Fibroblast of skin of left biceps (primary cell): ENCODE measurements around the gene ZNF207.
"Not testable (repeated sequence)": the region's sequence is repeated elsewhere in the genome, so short reads cannot be mapped to it uniquely, and the experiment has no call there.

Experiments
- DNase-seq, 2 experiments: peaks; one replicate each; pipeline ENCODE4 v3.0.0-alpha.2; 2013; ENCODE audit warnings: low read depth in 2 of 2

The ZNF207 gene

DNA sequence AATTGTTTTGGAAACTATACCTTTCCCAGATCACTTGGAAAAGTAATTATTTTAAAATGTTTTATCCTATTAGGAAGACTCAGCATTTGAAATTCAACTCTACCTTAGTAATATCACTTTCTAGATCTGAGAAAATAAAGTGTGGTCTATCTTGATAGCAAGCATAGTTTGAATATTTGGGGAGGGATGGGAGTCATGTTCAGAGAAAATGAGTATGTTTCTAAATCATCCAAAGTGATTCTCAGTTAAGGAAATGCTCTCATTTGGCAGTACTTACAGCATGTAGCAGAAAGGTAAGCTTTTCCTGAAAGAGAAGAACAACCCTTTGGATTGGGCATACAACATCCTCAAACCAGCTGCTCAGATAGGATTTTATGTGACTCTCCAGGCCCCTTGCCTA lies 14.9 kb upstream of the ZNF207 start:
- DNase-seq: no peak

- peak; percentile 51 to 57 for DNase-seq
These were observed 14.3 kb upstream of the ZNF207 start for GRCh38 chr17:32335687-32336086.

- DNase-seq: no peak
These were observed 8.7 kb upstream of the ZNF207 start for GRCh38 chr17:32341141-32341856.

DNA sequence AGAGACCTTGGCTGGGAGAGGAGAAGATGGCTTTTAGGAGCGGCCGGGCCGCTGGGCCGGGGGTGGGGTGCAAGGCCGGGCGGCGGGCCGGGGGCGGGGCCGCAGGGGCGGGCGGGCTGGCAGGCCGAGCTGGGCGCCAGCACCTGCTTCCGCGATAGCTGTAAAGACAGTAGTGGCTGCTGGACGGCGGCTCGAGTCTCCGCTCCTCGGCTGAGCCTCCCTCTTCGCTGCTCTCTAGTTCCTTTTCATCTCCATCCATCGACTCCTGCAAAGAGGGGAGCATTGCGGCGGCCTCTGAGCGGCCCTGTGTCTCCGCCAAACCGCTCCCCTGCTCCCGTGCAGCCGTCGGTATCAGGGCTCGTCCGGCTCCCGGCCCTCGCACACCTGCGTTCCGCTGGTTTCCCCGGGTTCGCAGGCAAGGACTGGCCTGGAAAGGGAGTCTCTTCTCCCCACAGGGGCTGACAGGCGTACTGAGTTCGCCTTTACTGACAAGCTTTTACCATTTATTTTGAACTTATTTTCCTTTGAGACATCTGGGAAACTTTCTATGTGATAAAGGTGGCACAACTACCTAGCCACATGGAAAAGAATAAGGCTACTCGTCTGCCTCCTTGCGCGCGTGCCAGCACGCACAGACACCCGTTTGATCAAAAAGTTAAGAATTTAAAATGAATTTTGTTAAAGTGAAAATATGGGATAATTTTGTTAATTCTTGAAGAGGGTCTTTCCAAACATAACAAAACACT lies 7.9 kb upstream of the ZNF207 start, which contains the start of gene C17orf75:
Gene C17orf75, minus strand, starts transcription at position 317 of the 746 bp plus-strand sequence. Its CDS starts 34 bp downstream, at position 283.
- DNase-seq: peak; percentile 37 to 48

DNA sequence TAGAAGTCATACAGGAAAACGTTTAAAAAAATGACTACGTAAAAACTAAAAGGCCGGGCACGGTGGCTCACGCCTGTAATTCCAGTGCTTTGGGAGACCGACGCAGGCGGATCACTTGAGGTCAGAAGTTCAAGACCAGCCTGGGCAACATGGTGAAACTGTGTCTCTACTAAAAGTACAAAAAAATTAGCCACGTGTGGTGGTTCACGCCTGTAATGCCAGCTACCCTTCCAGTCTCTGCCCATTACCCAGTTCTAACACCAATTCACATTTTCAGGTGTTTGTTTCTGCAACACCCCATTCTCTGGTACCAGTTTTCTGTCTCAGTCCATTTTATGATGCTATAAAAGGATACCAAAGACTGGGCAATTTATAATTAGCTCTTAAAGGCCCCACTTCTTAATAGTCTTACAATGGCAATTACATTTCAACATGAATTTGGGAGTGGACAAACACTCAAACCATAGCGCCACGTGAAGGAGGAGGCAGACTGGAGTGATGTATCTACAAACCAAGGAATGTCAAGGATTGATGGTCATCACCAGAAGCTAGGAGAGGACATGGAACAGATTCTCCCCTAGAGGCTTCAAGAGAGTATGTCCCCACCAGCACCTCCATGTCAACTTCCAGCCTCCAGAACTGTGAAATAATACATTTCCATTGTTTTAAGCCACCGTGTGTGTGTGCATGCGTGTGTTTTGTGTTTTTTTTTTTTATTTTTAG lies 7.2 kb upstream of the ZNF207 start:
- no peak for DNase-seq

GRCh38 chr17:32345951-32346600 lies 3.9 kb upstream of the ZNF207 start:
- no peak for DNase-seq

- DNase-seq: no peak
These were observed 1.5 kb upstream of the ZNF207 start for GRCh38 chr17:32348483-32348800.

DNA sequence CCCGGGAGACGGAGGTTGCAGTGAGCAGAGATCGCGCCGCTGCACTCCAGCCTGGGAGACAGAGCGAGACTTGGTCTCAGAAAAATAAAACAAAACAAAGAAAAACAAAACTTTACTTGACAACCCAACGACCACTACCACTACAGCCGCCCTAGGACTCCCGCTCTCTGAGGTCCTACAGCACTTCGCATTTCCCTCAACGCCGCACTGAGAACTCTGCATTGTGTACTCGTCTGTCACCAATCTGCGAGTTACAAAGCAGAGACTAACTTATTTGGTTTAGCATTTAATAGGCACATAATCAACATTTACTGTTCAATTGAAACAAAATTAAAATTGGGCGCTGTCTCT lies 479 bp upstream of the ZNF207 start:
- no peak for DNase-seq

DNA sequence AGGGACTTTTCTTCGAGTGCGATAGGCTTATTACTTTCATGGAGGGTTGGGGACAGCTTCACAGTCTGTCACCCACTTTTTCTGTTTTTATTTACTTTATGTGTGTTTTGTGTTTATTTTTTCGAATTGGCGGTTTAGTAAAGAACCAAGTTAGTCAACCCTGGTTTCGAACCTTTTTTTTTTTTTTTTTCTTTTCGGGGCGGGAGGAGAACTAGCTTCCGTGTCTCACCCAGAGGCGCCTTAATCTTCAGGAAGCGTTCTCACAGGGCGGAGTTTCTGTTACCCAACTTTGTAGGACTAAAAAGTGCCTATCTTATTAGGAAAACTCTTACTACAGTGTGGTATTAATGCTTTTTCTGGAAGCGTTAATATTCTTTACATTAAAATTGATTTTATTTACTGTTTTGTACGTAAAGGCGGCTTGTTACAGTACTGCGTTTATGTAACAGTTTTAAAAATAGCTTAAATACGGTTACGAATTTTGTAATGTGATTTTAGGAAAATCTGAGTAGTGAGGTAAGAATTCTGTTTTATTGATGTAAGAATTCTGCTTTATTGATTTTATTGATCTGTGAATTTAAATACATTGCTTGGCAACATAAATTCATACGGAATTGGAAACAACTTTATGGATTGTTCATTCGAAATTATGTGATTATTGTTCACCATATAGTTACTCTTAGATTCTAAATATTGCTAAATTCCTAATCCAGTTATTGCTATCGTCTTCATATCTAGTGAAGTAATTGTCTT lies 885 bp downstream of the ZNF207 start:
- peak in 1 of 2 experiments; percentile 17 for DNase-seq

- not testable (repeated sequence) for DNase-seq
These were observed 2.8 kb downstream of the ZNF207 start for GRCh38 chr17:32352734-32353133.

DNA sequence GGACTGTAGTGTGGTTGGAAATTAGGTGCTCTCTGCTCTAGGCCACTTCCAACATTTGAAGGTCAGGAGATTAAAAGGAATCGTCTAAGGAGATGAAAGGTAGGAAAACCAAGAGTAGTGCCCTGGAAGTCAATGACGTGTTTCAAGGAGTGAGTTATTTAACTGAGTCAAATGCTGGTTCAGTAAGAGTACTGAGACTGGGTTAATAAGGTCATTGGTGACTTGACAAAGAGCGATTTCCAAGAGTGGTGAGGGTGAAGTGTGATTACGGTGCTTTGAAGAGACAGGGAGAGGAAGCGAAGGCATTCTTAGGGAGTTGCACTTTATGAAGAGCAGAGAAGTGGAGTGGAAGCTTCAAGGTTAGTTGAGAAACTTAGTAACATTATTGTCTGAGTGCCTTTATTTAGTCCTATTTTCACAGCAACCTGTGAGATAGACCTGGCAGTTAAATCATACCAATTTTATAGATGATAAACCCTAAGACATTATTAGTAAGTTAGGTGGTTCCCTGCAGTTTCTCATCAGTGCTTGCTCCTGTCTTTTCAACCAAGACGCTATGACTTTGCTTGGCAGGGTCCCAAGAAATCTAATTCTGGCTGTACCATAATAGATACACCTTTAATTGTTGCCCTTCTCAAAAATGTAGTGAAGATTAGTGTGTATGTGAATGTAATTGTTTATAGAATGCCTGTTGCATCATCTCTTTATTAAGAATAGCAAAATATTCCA lies 5.9 kb downstream of the ZNF207 start:
- no peak for DNase-seq

DNA sequence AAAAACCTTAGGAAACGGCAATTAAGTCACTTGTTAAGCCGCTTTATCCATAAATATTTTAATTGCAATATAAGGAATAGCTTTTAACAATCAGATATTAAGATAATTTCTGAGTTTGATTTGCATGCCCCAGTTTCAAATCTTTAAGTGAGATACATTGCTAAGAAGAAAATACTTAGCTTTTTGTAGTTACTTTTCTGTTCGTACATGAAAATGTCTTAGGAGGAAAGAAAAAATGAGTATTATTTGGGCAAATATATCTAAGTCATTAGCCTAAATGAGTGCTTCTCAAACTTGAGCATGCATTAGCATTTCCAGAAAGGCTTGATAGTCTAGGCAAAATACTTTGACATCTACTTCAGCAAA lies 6.4 kb downstream of the ZNF207 start:
- no peak for DNase-seq

DNA sequence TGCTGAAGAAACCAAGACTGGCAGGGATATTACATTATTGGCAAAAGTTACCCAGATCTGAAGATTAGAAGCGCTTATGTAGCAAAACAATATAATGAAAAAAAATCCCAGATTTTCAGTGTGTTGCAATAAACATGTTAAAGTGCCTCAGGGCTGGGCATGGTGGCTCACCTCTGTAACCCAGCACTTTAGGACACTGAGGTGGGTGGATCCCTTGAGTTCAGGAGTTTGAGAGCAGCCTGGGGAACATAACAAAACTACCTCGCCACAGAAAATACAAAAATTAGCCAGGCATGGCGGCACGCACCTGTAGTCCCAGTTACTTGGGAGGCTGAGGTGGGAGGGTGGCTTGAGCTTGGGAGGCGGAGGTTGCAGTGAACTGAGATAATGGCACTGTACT lies 6.8 kb downstream of the ZNF207 start:
- DNase-seq: no peak

DNA sequence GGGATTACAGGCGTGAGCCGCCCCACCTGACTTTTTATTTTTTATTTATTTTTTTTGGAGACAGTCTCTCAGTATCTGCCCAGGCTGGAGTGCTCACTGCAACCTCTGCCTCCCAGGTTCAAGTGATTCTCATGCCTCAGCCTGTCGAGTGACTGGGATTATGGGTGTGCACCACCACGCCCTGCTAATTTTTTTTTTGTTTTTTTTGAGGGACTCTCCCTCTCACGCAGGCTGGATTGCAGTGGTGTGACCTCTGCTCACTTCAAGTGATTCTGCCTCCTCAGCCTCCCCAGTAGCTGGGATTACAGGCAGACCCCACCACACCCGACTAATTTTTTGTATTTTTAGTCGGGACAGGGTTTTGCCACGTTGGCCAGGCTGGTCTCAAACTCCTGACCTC lies 7.7 kb downstream of the ZNF207 start:
- DNase-seq: no peak

DNA sequence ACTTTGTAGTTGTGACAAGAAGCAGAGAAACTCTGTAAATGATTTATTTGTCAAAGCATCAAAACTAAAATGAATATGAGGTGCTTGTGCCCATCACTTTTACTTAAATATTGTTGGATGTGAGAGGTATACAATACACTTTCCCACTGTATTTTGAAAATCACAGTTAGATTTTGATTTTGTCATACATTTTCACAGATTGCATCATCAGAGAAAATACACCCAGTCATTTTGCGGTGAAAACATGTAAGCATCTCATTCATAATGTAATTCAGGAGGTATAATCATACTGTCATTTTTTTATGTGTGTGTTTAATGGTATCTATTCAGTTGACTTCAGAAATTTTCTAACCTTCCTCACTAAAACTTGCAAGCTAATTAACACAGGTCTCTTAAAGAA lies 11.3 kb downstream of the ZNF207 start:
- no peak for DNase-seq

DNA sequence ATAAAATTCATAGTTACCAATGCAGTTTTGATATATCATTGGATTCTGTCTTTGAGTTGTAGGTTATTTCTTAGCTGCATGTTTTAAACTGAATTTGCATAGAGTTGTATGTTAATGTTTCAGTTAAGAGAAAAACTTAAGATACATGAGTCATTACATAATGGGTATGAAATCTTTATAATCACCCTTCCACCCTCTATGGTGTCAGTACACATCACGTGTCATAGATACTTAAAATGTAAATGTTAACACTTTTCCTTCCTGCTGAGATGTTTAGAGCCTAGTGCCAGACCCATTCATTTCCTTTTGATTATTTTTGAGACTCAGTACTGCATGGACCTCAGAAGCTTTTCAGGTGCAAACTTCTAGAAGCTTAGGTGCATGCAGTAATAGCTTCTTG lies 20.5 kb downstream of the ZNF207 start:
- no peak for DNase-seq

GRCh38 chr17:32382526-32383223 lies 32.7 kb downstream of the ZNF207 start:
- DNase-seq: no peak

- DNase-seq: no peak
These were observed 34.0 kb downstream of the ZNF207 start for GRCh38 chr17:32383926-32384434.

- no peak for DNase-seq
These were observed 35.2 kb downstream of the ZNF207 start for GRCh38 chr17:32385121-32385520.

GRCh38 chr17:32385971-32386370 lies 36.0 kb downstream of the ZNF207 start:
- DNase-seq: no peak
